ENCODE data around the gene GASK1B.

The GASK1B gene

DNA sequence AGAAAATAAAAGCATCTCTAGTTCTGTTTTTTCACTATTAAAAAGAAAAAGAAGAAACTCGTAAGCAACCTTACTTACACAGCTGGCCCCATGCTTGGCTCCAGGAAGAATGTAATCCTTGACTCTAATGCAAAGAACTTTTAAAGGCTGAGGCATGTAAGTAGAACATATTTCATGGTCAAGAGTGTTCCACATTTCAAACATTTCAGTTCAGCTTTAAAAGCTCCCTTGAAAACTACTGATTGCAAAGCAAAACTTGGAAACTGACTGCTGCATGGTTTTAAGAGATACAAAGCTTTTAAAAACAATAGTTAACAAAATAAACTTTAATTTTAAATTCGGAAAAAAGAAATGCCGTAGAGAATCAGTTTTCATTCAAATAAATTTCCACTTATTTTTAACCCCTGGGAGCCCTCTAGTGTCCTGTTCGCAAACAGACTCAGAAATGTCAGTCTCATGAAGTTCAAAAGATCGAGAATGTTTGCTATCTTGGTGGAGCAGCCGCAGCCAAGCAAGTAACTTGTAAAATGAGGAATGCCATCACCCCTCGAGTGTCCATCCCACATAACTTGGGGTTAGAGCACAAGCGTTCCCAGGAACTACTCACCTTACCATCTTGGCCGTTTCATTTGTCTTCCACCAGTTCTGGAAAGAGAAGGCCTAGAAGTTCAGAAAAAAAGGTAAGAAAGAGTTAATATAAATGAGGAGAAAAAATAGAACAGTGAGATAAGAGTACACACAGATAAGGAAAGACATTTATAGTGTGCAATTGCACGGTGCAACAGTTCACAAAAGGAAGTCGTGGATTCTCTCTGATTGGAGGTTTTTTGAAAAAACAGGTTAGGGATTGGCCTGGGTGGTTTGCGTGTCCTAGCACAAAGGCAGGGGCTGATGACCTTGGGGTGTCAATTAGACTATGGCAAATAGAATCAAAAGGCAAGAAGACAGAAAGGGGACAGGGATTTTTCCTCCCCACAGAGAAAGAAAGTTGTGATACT is at the start of gene GASK1B:
Gene GASK1B, minus strand, starts transcription at position 765 of the 998 bp plus-strand sequence. CDS start 1,650 bp downstream, outside the sequence.
- no peak for DNase-seq

DNA sequence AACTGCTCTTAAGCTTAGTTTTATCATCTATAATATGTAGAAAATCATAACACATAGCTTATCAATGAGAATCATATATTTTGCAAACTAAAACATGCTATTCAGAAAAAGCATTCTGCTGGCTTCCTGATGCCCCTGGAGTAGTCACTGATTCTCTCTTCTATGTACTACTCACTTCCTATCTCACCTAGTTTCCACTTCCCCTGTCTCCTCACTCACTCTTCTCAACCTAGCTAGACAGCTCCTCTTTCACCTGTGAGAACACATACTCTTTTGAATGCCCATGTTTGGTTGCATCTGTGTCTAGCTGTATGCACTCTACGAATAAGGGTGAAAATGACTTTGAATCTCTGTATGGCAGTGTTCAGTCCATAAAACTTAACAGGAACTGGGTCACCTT is 46.8 kb upstream of the GASK1B start:
- DNase-seq = no peak

DNA sequence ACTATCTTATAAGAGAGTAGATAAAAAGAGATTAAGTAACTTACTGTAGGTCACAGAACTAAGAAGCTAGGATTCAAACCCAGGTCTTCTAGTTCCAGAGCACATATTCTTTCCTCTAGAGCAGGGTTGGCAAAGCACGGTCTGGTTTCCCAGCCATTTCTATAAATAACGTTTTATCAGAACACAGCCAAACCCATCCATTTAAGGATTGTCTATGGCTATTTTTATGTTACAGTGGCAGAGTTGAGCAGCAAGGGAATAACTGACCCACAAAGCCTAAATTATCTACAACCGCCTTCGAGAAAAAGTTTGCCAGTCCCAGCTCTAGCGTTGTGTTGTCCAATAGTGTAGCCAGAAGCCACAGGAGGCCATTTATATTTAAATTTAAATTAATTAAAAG is 44.9 kb upstream of the GASK1B start:
- no peak for DNase-seq

DNA sequence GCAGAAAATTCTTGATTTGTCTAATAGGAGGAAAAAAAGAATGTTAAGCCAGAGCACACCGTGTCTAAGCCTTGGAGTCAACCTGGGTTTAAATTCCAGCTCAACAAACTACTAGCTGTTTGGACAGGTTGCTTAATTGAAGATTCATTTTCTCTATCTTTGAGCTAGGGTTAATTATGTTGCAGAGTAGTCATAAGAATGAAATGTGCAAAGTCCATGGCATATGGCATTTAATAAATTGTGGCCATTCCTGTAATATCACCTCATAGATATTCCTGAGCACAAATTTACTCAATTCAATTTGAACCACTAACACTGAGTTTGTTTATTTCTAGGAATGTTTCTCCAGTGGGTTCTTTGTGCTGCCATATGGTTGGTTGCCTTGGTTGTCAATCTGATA is 42.0 kb upstream of the GASK1B start:
- DNase-seq = no peak

DNA sequence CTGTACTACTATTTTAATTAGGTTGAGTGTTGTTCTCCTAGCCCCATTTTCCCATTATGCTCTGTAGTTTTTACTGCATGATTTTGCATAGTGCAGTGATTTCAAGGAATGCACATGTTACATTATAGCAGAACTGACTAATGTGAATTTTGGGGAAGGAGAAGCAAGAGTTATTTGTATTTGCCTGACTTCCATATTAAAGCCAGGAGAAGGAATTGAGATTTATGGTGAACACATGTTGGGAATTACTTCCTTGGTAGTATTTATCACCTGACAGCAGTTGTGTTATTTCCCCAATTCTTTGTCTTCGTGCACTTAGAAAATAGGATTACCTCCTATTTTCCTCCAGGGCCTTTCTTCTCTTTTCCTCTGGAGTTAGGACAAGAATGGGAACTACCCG is 40.6 kb upstream of the GASK1B start:
- DNase-seq = no peak

DNA sequence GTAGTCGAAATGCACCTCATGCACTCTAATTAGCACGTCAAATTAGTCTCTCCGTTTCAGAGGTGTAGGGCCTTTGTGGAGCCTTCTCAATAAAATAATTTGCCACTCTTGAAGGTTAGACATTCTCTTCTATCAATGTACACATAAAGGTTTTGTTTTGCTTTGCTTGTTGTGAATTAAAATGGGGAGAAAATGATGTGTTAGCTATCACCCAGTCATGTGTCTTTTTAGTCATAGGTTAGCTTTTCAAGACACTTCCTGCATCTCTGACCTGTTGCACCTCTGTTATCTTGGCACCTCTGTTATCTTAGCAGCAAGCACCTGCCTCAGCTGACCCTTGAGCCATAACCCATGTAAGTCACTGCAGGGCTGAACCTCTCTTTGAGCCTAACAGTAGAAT is 38.4 kb upstream of the GASK1B start:
- DNase-seq = no peak

DNA sequence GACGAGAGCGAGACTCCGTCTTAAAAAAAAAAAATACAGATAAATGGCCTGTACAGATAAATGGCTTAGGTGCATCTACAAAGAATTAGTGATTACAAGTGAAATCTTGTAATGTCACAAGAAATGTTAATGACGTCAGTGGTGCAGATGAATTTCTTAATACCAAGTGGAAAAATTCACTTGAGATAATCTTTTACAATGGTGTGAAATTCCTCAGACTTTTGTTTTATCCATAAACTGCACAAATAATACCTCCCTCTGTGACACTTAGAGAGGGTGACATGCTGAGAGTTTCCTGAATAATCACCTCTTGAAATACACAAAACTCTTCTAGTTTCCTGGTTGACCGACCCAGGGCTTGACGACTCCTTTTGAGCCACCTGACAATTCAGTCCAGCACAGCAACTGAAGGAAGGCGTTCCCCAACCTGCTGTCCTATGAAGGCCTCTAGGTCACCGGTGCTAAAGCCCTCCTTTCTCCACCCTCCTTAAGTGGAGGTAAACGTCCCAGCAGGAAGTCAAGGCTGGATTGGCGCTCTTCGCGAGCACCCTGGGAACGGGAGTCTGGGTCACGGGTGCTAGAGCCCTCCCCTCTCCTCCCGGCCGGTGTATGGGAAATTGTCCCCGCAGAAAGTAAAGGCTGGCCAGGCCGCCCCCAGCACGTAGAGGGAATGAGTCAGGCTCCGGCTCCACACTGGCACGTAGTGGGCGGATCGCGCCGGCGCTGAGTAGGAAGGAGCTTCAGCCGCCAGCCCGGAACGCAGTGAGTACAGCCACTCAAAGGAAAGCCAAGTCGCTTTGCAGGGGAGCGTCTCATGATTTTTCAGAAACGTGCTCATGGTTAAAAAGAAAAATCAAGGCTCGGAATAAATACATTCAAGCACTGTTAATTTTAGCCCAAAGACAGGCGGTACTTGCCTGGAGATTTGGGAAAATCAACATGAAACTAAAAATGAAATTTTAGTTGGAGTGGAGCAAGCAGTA is 37.3 kb upstream of the GASK1B start, which contains the start of gene TMEM144:
Gene TMEM144, plus strand, starts transcription at position 662 of the 983 bp plus-strand sequence. CDS start 2,182 bp downstream, outside the sequence.
- DNase-seq = peak; percentile 14

DNA sequence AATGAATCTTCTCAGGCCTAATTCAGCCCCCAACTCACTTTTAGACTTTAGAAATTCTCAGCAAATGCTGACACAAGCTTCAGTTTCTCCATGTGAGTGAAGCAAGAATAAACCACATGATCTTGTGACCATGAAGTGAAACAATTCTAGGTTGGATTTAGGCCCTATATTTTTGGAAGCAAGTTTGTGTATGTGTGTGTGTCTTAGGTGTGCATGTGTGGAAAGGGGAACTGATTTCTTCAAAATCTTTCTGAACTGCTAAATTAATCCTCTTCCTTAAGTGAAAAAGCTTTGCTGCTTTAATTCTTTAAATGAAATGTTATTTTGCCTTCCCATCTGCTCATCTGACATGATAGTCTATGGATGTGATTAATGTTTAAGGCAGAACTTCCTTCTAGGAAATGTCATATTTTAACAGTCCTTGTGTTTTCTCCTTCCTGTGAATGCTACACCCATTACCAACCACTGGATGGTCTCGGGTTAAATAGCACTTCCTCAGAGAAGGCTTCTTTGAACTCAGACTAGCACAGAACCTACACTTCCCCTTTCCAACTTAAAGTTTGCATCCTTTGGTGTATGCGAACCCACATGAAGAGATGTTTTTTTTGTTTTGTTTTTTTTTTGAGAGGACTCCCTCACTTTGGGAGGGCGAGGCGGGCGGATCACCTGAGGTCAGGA is 36.3 kb upstream of the GASK1B start:
- no peak for DNase-seq

DNA sequence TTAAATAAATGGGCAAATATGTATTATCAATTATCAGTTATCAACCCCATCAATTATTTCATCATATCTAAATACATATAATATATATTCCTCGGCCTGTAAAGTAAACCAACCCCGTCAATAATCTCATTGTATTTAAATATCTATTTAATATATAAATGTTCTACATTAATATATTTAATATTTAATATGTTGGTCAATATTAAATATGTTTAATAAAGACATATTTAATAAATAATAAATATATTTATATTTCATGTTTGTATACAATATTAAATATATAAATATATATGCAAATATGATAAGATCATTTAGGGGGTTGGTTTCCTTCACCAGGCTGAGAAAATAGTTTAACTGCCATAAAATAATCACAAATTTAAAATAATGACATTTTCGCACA is 31.1 kb upstream of the GASK1B start:
- no peak for DNase-seq

DNA sequence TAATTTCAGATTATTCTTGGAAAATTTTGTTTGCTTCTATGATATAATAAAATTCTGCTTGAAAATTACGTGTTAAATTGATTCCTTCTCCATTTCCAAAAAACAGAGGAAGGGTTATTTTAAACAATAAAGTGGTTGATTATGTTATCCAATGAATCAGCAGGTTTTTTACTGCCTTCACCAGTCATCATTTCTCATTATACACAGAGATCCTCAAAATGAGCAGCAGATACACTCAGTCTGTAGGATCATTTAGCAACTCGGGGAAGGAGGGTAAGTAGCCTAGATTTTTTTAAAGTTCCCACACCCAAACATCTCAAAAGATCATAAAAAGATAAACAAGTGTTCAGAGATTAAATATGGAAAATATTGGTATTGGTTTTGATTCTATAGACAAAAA is 30.6 kb upstream of the GASK1B start:
- DNase-seq = no peak

DNA sequence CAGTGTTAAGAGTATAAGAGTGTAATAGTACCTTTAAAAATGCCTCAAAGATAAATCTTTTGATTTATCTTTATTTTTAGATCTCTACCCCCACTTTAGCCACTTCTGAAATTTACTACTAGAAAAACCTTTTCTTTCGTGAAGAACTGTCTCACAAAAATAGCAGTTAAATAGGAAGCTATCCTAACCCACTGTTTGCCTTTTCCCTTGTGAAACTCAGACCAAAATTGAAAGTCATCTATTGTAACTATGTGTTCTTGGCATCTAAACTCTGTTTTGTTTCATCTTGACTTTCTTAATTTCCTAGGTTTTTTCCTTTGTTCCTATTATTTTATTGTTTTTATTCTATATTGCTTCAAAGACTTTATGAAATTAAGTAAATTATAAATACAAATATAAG is 29.7 kb upstream of the GASK1B start:
- DNase-seq = no peak

DNA sequence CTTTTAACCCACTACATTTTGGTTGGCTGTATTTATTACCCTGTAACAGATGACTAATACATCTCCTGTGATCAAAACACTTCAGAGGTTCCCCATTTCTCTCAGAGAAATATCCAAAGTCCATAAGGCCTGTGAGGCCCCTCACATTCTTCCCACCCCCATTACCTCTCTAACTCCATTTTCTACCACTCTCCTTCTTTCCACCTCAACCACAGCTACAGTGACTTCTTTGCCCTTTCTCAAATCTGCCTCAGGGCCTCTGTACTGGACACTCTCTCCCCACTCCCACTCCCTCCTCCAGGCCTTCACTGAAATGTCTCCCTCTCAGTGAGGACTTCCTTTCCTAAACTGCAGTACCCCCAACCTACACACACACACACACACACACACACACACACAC is 29.1 kb upstream of the GASK1B start:
- no peak for DNase-seq

DNA sequence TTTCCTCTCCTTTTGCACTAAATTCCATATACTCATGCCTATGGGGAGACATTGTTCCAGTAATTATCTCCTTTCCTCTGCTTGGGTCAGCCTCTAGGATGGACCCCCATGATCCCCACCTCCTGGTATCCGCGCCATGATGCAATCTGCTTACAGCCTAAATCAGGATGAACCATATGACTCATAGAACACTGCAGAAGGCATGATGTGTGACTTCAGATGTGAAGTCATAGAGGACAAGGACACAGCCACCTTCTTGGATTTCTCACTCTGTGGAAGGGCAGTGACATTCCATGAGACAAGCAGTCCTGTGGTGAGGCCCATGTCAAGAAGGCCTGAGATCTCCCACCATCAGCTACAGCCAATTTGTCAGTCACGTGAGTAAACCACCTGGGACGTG is 28.5 kb upstream of the GASK1B start:
- no peak for DNase-seq

DNA sequence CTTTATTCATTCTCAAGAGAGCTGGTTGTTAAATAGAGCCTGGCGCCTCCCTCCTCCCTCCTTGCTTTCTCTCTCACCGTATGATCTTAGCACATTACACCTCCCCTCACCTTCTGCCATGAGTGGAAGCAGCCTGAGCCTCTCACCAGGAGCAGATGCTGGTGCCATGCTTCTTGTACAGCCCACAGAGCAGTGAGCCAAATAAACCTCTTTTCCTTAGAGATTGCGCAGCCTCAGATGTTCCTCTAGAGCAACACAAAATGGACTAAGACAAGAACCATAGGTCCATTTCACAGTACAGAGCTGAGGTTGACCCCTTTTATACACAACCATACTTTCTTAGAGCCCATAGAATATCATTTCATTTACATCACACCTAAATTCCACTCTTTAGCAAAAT is 27.4 kb upstream of the GASK1B start:
- DNase-seq = no peak

DNA sequence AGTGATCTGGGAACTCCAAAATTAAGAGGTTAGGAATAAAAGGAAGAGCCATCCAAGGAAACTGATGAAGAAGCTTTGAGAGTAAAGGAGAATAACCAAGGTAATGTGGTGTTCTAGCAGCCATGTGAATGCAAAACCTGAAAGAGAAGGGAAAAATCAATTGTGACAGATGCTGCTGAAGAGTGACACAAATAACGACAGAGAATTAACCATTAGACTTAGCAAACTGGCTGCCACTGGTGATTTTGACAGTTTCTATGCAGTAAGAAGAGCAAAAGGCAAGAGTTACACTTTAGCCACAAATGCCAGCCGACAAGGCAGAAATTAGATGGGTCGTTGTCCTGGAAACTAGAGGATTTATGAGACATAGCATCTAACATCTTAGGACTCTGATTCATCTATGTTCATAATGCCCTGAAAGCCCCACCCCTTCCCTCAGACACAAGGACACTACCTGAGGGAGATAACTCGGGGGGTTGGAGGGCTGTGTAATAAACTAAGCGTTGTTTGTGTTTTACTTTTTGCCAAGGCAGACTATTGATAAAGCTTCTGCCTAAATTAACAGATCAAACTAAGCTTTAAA is 24.5 kb upstream of the GASK1B start:
- no peak for DNase-seq

DNA sequence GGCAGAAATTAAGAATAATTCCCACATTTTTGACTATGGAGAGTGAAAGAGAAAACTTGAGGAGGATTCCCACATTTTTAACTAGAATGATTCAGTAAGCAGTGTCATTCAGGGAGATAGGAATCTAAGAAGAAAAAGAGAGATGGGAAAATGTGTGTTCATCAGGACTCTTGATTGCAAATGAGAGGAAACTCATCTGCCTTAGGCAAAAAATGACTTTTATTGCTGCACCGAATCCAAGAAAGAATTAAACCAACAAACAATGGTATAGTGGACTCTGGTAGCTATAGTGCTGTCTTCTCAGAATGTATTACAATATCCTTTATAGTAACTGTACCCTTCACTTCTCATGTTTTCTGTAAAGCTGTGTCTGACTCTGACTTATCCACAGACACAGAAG is 22.5 kb upstream of the GASK1B start:
- DNase-seq = no peak

DNA sequence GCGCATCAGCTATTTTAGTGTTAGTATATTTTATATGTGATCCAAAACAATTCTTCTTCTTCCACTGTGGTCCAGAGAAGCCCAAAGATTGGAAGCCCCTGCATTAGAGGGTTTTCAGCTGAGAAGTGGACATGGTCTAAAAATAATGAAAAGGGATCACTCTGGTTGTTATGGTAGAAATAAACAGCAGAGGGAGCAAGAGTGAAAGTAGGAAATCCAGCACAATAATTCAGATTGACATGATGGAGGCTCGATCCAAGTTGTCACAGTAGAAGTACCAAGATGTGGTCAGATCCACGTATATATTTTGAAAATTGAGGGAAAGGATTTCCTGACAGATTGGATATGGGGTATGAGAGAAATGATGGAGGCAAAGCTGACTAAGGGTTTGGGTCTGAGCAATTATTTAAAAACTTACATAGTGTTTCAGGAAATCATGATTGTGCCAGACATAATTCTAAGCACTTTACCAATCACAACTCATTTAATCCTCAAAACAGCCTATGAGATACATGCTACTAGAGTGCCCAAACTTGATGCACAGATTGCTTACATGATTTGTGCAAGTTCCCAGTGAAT is 20.4 kb upstream of the GASK1B start:
- DNase-seq = no peak

DNA sequence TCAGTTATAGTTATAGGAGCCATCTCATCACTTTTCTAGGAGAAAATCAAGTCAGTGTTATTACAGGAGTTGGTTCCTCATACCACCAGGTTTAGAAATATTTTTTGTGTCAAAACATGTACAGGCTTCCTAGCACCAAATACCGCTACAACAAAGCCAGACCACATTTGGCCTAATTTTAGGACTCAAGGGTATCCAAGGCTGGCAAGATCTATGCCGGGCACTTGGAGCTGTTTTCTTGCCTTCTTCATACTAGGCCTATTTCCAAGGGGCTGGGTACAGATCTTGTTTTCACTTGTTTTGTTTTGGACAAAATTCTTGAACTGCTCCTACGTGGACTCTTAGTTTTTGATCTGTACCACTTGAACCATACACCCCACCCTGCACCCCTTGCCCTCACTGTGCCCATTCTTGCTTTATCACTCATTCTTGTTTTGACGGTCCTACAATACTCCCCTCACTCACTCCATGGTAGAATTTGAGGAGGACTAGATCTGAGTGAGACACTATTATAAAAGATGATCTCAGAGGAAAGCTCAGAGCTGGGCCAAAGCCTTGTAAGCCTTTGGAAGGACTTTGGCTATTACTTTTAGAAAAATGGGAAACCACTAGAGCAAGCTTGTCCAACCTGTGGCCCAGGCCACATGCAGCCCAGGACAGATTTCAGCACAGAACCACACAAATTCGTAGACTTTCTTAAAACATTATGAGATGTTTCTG is 19.8 kb upstream of the GASK1B start:
- no peak for DNase-seq

DNA sequence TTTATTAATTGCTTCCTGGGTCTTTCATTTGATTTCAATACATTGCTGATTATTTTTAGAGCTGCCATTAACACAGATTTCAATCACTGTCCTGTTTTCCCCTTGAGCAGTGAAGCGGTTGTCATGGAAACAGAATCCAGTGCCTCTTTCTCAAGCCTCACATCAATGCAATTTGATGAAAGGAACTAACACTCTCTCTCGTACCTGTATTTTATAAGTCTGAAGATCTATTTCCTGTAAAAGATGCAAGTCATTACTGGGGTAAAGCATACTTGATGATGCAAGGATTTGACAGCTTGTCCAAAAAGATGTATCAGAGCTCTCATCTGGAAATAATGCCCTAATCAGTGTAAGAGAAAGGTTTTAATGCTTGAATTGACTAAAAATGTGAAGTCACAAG is 17.9 kb upstream of the GASK1B start:
- no peak for DNase-seq

DNA sequence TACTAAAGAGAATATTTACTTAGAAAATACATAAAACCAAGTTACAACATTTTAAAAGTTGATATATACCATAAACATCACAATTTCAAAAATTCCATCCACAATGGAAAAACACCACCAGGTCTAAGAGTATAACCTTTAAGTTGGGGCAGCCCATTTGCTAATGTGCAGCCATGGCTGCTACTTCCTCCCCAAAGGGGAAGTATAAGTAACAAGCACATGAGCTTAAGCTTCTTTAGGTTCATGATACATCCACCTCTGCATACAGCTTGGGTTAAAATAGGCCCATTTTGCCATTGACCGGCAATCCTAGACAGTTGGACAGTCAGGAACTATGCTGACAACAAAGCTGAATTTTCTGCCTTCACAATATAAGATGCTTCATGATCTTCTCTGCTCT is 16.6 kb upstream of the GASK1B start:
- no peak for DNase-seq

DNA sequence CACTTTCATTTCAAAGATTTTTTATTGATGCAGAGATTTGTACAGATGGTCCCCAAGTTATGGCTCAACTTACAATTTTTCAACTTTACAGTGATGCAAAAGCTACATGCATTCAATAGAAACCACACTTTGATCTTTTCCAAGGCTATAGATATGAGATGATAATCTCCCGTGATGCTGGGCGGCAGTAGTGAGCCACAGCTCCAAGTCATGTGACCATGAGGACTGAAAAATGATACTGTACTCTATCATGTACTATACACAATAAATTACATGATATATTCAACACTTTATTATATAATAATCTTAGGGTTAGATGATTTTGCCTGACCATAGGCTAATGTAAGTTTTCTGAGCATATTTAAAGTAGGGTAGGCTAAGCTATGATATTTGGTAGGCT is 14.0 kb upstream of the GASK1B start:
- no peak for DNase-seq

Measured in T1000 (cell line).